VCaP (cell line): ENCODE data around the gene IL22.

Experiments
- H3K27ac ChIP-seq: fragments of 450-650 bp; 2 replicates; pipeline ENCODE4 v1.5.1; 2017
- CTCF ChIP-seq: fragments of 450-650 bp; conservative IDR thresholded peaks from 2 replicates; pipeline ENCODE4 v1.5.1; 2017; ENCODE audit warnings: mild to moderate bottlenecking, moderate library complexity

The IL22 gene

GRCh38 chr12:68272732-68273131, 19.3 kb upstream of the IL22 start:
- H3K27ac ChIP-seq, result no peak overlapping the region
- no peak for TF ChIP-seq CTCF

- TF ChIP-seq CTCF, result no peak
Measured at GRCh38 chr12:68271346-68271745, 17.9 kb upstream of the IL22 start.

GRCh38 chr12:68270358-68270757, 17.0 kb upstream of the IL22 start:
- no peak overlapping the region for H3K27ac ChIP-seq
- no peak for TF ChIP-seq CTCF

More at GRCh38 chr12:68271346-68271745, 17.9 kb upstream of the IL22 start:
- no peak overlapping the region for H3K27ac ChIP-seq

GRCh38 chr12:68269779-68270178, 16.4 kb upstream of the IL22 start:
- TF ChIP-seq CTCF, result no peak
- no peak overlapping the region for H3K27ac ChIP-seq

- TF ChIP-seq CTCF, result no peak
- no peak overlapping the region for H3K27ac ChIP-seq
Measured at GRCh38 chr12:68268967-68269366, 15.6 kb upstream of the IL22 start.

GRCh38 chr12:68267892-68268396, 14.5 kb upstream of the IL22 start:
- H3K27ac ChIP-seq, result no peak overlapping the region
- TF ChIP-seq CTCF, result no peak

GRCh38 chr12:68264857-68265256, 11.5 kb upstream of the IL22 start:
- TF ChIP-seq CTCF, result no peak
- H3K27ac ChIP-seq, result no peak overlapping the region
